Measurements from ENCODE around the gene ATG5. TPM values are rescaled to one million over a fixed set of nuclear protein-coding genes. Genes with fewer than 3 reads are reported as not detected.

The ATG5 gene
- total and polyA plus RNA-seq, 2 donors (not counting 1 experiment from before 2014, with no cell fraction given) = 13.6 to 26.3 TPM

- H3K9ac ChIP-seq (ENCODE audit: low read length) = no peak overlapping the region
- no peaks in the 10 kb centered on the region for H3K9me3 ChIP-seq (ENCODE audit: control extremely low read depth in 1 of 3, control insufficient read depth in 2 of 3, insufficient read depth in 1 of 3, low read length in 2 of 3)
- H3K36me3 ChIP-seq (replicated peaks in 1 of 2; ENCODE audit: control extremely low read depth in 1 of 2, control insufficient read depth in 1 of 2, extremely low read depth in 1 of 2, insufficient read depth in 2 of 2, low read length in 1 of 2) = no peaks in the 10 kb centered on the region
- intact Hi-C loops (cut with micrococcal nuclease) = no loop called here
- ATAC-seq (ENCODE audit: low read depth) (no peak), DNase-seq (no peak)
- H3K79me2 ChIP-seq (ENCODE audit: control insufficient read depth, insufficient read depth, low read length) = no peaks in the 10 kb centered on the region
- Mint-ChIP-seq H3K27ac (no peak overlapping the region), H3K4me3 (no peak overlapping the region), H3K4me1 (no peaks in the 10 kb centered on the region), H3K27me3 (peaks cover 8% of the 10 kb centered on the region), H3K9me3 (ENCODE audit: insufficient read depth) (no peaks in the 10 kb centered on the region)
- no peak overlapping the region for H3K4me3 ChIP-seq (ENCODE audit: control extremely low read depth in 1 of 5, extremely low read depth in 1 of 5, insufficient read depth in 1 of 5, low read depth in 2 of 5, low read length in 4 of 5)
- H3K4me1 ChIP-seq (ENCODE audit: control insufficient read depth in 2 of 2, insufficient read depth in 2 of 2, low read length in 2 of 2) = no peaks in the 10 kb centered on the region
- H4K20me1 ChIP-seq (ENCODE audit: control insufficient read depth, insufficient read depth, low read length, poor library complexity, severe bottlenecking) = no peaks in the 10 kb centered on the region
- WGBS (ENCODE audit: insufficient coverage) = no CpG with 5 or more reads among the region's 2 CpGs
- POLR2A ChIA-PET = no interaction called here
- CTCF ChIA-PET = interaction anchor here (4.1 kb wide), 1 partner anchor 9 kb away, joined by 15 read pairs; the partner anchor contains the start of gene CRYBG1
- peaks cover 0 to 3% (median 0%) of the 10 kb centered on the region in 4 experiments for H3K27me3 ChIP-seq (replicated peaks in 1 of 4; ENCODE audit: control extremely low read depth in 1 of 4, control insufficient read depth in 3 of 4, insufficient read depth in 4 of 4, low read length in 3 of 4)
- H3K4me2 ChIP-seq (replicated peaks; ENCODE audit: low read depth, low read length, poor library complexity, severe bottlenecking) = no peak overlapping the region
- no peak overlapping the region for H2AFZ ChIP-seq (ENCODE audit: insufficient read depth, low read depth, low read length, poor library complexity, severe bottlenecking)
- TF ChIP-seq EZH2 (IDR thresholded peaks at IDR 0.05; ENCODE audit: borderline replicate concordance, insufficient read depth, low read depth, low read length, poor library complexity, severe bottlenecking) (no peak), CTCF (IDR thresholded peaks at IDR 0.05) (no peak)
- H3K27ac ChIP-seq (ENCODE audit: low read length in 2 of 2) = no peak overlapping the region
Observed at GRCh38 chr6:106369739-106370138, 44.2 kb upstream of the ATG5 start.

DNA sequence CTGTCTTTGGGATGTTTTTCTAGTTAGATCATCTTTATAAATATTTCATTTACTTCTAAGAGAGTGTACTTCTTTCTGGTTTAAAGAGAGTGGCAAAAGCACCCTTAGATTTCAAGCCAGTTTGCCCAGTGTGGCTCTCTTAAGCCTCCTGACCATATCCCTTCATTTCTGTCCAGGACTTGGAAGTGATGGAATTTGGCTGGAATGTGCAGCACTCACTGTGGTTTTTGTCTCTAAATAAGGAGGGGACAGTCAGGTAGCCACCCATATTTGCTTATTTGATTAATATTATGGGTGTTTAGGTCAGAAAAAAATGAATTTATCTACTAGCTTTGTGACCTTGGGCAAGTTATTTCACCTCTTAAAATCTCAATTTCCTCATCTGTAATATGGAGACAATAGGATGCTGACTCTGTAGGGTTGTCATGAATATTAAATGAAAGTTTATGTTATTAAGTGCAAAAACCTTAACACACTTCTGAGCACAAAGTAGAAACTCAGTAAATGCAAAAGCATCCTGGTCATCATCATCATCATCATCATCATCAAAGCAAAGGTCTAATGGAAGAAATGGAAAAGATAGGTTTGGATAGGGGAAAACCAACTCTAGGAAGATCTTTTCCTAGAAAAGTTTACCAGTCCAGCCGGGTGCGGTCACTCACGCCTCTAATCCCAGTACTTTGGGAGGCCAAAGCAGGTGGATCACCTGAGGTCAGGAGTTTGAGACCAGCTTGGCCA is 38.0 kb upstream of the ATG5 start:
- Mint-ChIP-seq H3K27ac (no peak overlapping the region), H3K4me3 (no peak overlapping the region), H3K4me1 (peaks cover 11% of the 10 kb centered on the region), H3K27me3 (peaks cover 27% of the 10 kb centered on the region), H3K9me3 (ENCODE audit: insufficient read depth) (no peaks in the 10 kb centered on the region)
- Histone ChIP-seq H3K9ac (ENCODE audit: low read length) (no peak overlapping the region), H3K27ac (ENCODE audit: low read length in 2 of 2) (no peak overlapping the region), H3K4me2 (replicated peaks; ENCODE audit: low read depth, low read length, poor library complexity, severe bottlenecking) (no peak overlapping the region), H2AFZ (ENCODE audit: insufficient read depth, low read depth, low read length, poor library complexity, severe bottlenecking) (no peak overlapping the region), H3K36me3 (replicated peaks in 1 of 2; ENCODE audit: control extremely low read depth in 1 of 2, control insufficient read depth in 1 of 2, extremely low read depth in 1 of 2, insufficient read depth in 2 of 2, low read length in 1 of 2) (no peaks in the 10 kb centered on the region), H3K9me3 (ENCODE audit: control extremely low read depth in 1 of 3, control insufficient read depth in 2 of 3, insufficient read depth in 1 of 3, low read length in 2 of 3) (peaks cover 0 to 4% (median 0%) of the 10 kb centered on the region in 3 donors), H3K4me1 (ENCODE audit: control insufficient read depth in 2 of 2, insufficient read depth in 2 of 2, low read length in 2 of 2) (peaks cover 11 to 16% of the 10 kb centered on the region in 2 donors), H3K79me2 (ENCODE audit: control insufficient read depth, insufficient read depth, low read length) (no peaks in the 10 kb centered on the region), H3K4me3 (ENCODE audit: control extremely low read depth in 1 of 5, extremely low read depth in 1 of 5, insufficient read depth in 1 of 5, low read depth in 2 of 5, low read length in 4 of 5) (no peak overlapping the region), H4K20me1 (ENCODE audit: control insufficient read depth, insufficient read depth, low read length, poor library complexity, severe bottlenecking) (no peaks in the 10 kb centered on the region), H3K27me3 (replicated peaks in 1 of 4; ENCODE audit: control extremely low read depth in 1 of 4, control insufficient read depth in 3 of 4, insufficient read depth in 4 of 4, low read length in 3 of 4) (peaks cover 0 to 14% (median 8%) of the 10 kb centered on the region in 4 experiments)
- POLR2A ChIA-PET = no interaction called here
- no peak for TF ChIP-seq CTCF (IDR thresholded peaks at IDR 0.05)
- TF ChIP-seq EZH2 (IDR thresholded peaks at IDR 0.05; ENCODE audit: borderline replicate concordance, insufficient read depth, low read depth, low read length, poor library complexity, severe bottlenecking) = no peak
- intact Hi-C loops (cut with micrococcal nuclease) = no loop called here
- no peak for DNase-seq
- CTCF ChIA-PET = interaction anchor here (0.9 to 1.1 kb wide), 2 partner anchors 9 to 15 kb away, joined by 3 to 4 read pairs; no protein-coding TSS in a partner anchor
- no peak for ATAC-seq (ENCODE audit: low read depth)
- WGBS (ENCODE audit: insufficient coverage) = no CpG with 5 or more reads among the region's 3 CpGs

All from B cell (primary cell).